K562 (cell line): Measurements from ENCODE around the gene SCTR. TPM values are rescaled to one million over a fixed set of nuclear protein-coding genes. Genes with fewer than 3 reads are reported as not detected.

ENCODE experiments used
- ATAC-seq: fragments of 200-7000 bp; cut with Tn5 transposase; 3 replicates; pipeline ENCODE4 v1.9.1; 2020; ENCODE audit warnings: moderate library complexity
- BruUV-seq: library from RNA; stranded (reverse); fragments of 400-500 nt; replicated peaks from 2 replicates; lab custom pipeline; 2021; lab: Mats Ljungman, UMichigan
- CTCF ChIA-PET: fragments of 300-600 bp; formaldehyde crosslinking; extraction: SDS; loops from one replicate; lab custom pipeline; 2021; ENCODE audit warnings: low intra/inter-chr PET ratio; lab: Yijun Ruan, JAX
- POLR2A ChIA-PET: fragments of 300-600, 350-650 bp; sonication (Branson Sonifier 250); formaldehyde crosslinking; extraction: SDS; loops from one replicate; lab custom pipeline; 2021; ENCODE audit warnings: antibody characterized with exemption, inconsistent platforms; lab: Yijun Ruan, JAX
- DNase-seq, 4 experiments: peaks; one replicate each; pipeline versions ENCODE4 v3.0.0 to v3.0.0-alpha.2; 2011 to 2018; ENCODE audit warnings: low spot score in 3 of 4, mixed read lengths in 3 of 4; ENCODE audit errors: extremely low read depth in 1 of 4
- FAIRE-seq: peaks from 2 replicates; lab custom pipeline; 2011; peaks lifted over from hg19 to GRCh38; lab: Jason Lieb, UNC
- H2AFZ ChIP-seq: 2 replicates; pipeline ENCODE4 v1.6.0; 2011; ENCODE audit warnings: low read depth, low read length, control low read depth, inconsistent platforms
- H3K27ac ChIP-seq: fragments of 200-600 bp; 3 replicates; pipeline ENCODE4 v1.8.0; 2011; ENCODE audit warnings: low read depth, mild to moderate bottlenecking, control low read depth, inconsistent platforms, low read length, moderate library complexity, mixed read lengths; ENCODE audit errors: extremely low read depth
- H3K27me3 ChIP-seq, 2 experiments: fragments of 300-600 bp in 1 of 2; 2 replicates in 1 of 2; 3 replicates in 1 of 2; pipeline versions ENCODE4 v1.6.0 to v1.8.0; 2011; ENCODE audit warnings: inconsistent platforms in 2 of 2, low read length in 2 of 2, mild to moderate bottlenecking in 1 of 2, mixed read lengths in 1 of 2, moderate library complexity in 1 of 2; ENCODE audit not compliant: control insufficient read depth in 2 of 2, insufficient read depth in 2 of 2
- H3K36me3 ChIP-seq: fragments of 300-600 bp; 3 replicates; pipeline ENCODE4 v1.8.0; 2011; ENCODE audit warnings: mild to moderate bottlenecking, low read length, inconsistent platforms; ENCODE audit not compliant: control insufficient read depth, insufficient read depth
- H3K4me1 ChIP-seq, 2 experiments: fragments of 200-600 bp in 1 of 2; replicated peaks in 1 of 2; 2 replicates in 1 of 2; 3 replicates in 1 of 2; pipeline versions ENCODE4 v1.5.1 to v1.8.0; 2011; ENCODE audit warnings: inconsistent platforms in 2 of 2, low read length in 2 of 2, mild to moderate bottlenecking in 1 of 2, mixed read lengths in 1 of 2, moderate library complexity in 1 of 2; ENCODE audit not compliant: control insufficient read depth in 2 of 2, insufficient read depth in 2 of 2
- H3K4me2 ChIP-seq: 2 replicates; pipeline ENCODE4 v1.6.1; 2011; ENCODE audit warnings: low read length, control low read depth, inconsistent platforms, mixed read lengths; ENCODE audit not compliant: insufficient read depth
- H3K4me3 ChIP-seq: fragments of 200-600 bp; sonication (generic), shearing (Covaris generic); 2 replicates; pipeline ENCODE4 v1.5.1; 2016; ENCODE audit warnings: control low read depth, inconsistent platforms
- H3K79me2 ChIP-seq: fragments of 200-600 bp; 3 replicates; pipeline ENCODE4 v1.8.0; 2011; ENCODE audit warnings: low read length, inconsistent platforms; ENCODE audit not compliant: control insufficient read depth, insufficient read depth
- H3K9ac ChIP-seq, 2 experiments: 2 replicates each; pipeline versions ENCODE4 v1.6.0 to v1.6.1; 2011; ENCODE audit warnings: low read depth in 2 of 2, low read length in 2 of 2, control low read depth in 1 of 2, inconsistent platforms in 1 of 2, mild to moderate bottlenecking in 1 of 2, mixed read lengths in 1 of 2; ENCODE audit not compliant: insufficient read depth in 1 of 2
- H3K9me1 ChIP-seq: one replicate; pipeline ENCODE4 v1.6.0; 2011; ENCODE audit warnings: inconsistent platforms, mild to moderate bottlenecking, low read length, moderate library complexity; ENCODE audit not compliant: control insufficient read depth, insufficient read depth
- H3K9me3 ChIP-seq: replicated peaks from 2 replicates; pipeline ENCODE4 v1.5.1; 2011; ENCODE audit warnings: low read depth, low read length, inconsistent platforms; ENCODE audit not compliant: control insufficient read depth, insufficient read depth
- H4K20me1 ChIP-seq: replicated peaks from 2 replicates; pipeline ENCODE4 v1.6.1; 2011; ENCODE audit warnings: low read length, inconsistent platforms, mixed read lengths; ENCODE audit not compliant: control insufficient read depth, insufficient read depth
- ARNT ChIP-seq, 2 experiments: fragments of 450-650 bp; IDR thresholded peaks; 2 replicates each; pipeline ENCODE4 v1.6.1; 2016; ENCODE audit warnings: mild to moderate bottlenecking in 1 of 2
- BDP1 ChIP-seq: IDR thresholded peaks from 3 replicates; pipeline ENCODE4 v1.6.1; 2011; ENCODE audit not compliant: insufficient read length, insufficient read depth
- EZH2 ChIP-seq: IDR thresholded peaks from 2 replicates; pipeline ENCODE4 v1.6.1; 2012; ENCODE audit warnings: low read depth, mild to moderate bottlenecking, inconsistent platforms, low read length, borderline replicate concordance
- HDAC6 ChIP-seq: IDR thresholded peaks from 2 replicates; pipeline ENCODE4 v1.6.1; 2012; ENCODE audit warnings: low read depth, mild to moderate bottlenecking, control low read depth, inconsistent platforms, low read length, moderate library complexity
- HES1 ChIP-seq: fragments of 450-650 bp; IDR thresholded peaks from 2 replicates; pipeline ENCODE4 v1.6.1; 2016; ENCODE audit warnings: low read depth, mild to moderate bottlenecking, moderate library complexity
- MEIS2 ChIP-seq: fragments of 450-650 bp; IDR thresholded peaks from 2 replicates; pipeline ENCODE4 v1.6.1; 2014; ENCODE audit warnings: mild to moderate bottlenecking; ENCODE audit not compliant: partially characterized antibody
- NEUROD1 ChIP-seq: fragments of 150-350 bp; IDR thresholded peaks from 2 replicates; pipeline ENCODE4 v1.6.1; 2014; ENCODE audit warnings: borderline replicate concordance, low read length, low read depth; ENCODE audit not compliant: partially characterized antibody
- PRDM10 ChIP-seq: fragments of 450-650 bp; IDR thresholded peaks from 2 replicates; pipeline ENCODE4 v1.6.1; 2018; ENCODE audit not compliant: partially characterized antibody
- ZBTB34 ChIP-seq: fragments of 250-450 bp; sonication (Bioruptor Pico); IDR thresholded peaks from 2 replicates; pipeline ENCODE4 v1.8.0; 2021; ENCODE audit warnings: mild to moderate bottlenecking, moderate library complexity
- ZBTB8A ChIP-seq: fragments of 450-650 bp; IDR thresholded peaks from 2 replicates; pipeline ENCODE4 v1.6.1; 2018; ENCODE audit warnings: mild to moderate bottlenecking, moderate library complexity; ENCODE audit not compliant: partially characterized antibody
- ZNF274 ChIP-seq: IDR thresholded peaks from 2 replicates; pipeline ENCODE4 v1.6.1; 2011; ENCODE audit warnings: low read depth, mild to moderate bottlenecking, low read length, moderate library complexity, borderline replicate concordance
- ZNF311 ChIP-seq: fragments of 250-450 bp; sonication (Bioruptor Pico); IDR thresholded peaks from 2 replicates; pipeline ENCODE4 v1.4.0; 2020; ENCODE audit warnings: mild to moderate bottlenecking, moderate library complexity
- ZNF316 ChIP-seq: fragments of 450-650 bp; IDR thresholded peaks from 2 replicates; pipeline ENCODE4 v1.6.1; 2016
- WGBS: fragments of 100-300 bp; shearing (Covaris generic); methylation state at CpG from one replicate; pipeline ENCODE4 v1.1.6; 2016; ENCODE audit warnings: low coverage, mixed read lengths; ENCODE audit not compliant: insufficient coverage; ENCODE audit errors: missing lambda C conversion rate; 5-methylcytosine and 5-hydroxymethylcytosine counted together
- in situ Hi-C: fragments of 300-500 bp; cut with MboI; formaldehyde crosslinking; loops from 4 replicates; pipeline ENCODE4 v1.15.0; 2018; ENCODE audit warnings: inconsistent platforms, mixed read lengths
- intact Hi-C: fragments of 100-400 bp; cut with micrococcal nuclease; formaldehyde crosslinking; loops from 2 replicates; pipeline ENCODE4 v1.14.2; 2022
- polyA plus RNA-seq, 8 experiments: library from polyadenylated mRNA; depleted of rRNA in 4 of 8; stranded (reverse) in 5 of 8; unstranded in 3 of 8; fragments of >200 nt; fragmentation: Nextera tagmentation in 2 of 8; fragmentation: Illumina TruSeq in 1 of 8; extraction: Ambion mirVana in 2 of 8; extraction: Trizol in 1 of 8; gene quantifications; 2 replicates each; pipeline versions ENCODE4 v1.2.1 to v1.2.3, GENCODE V29; 2011 to 2014; ENCODE audit warnings: inconsistent platforms in 1 of 8, missing spikeins in 1 of 8
- total RNA-seq, 7 experiments: library from RNA; depleted of rRNA in 6 of 7; stranded (reverse); fragments of >200 nt in 6 of 7; fragmentation: Illumina TruSeq in 2 of 7; extraction: Trizol in 2 of 7; gene quantifications; 2 replicates each; pipeline versions ENCODE4 v1.2.1 to v1.2.3, GENCODE V29; 2011 to 2021; ENCODE audit warnings: low replicate concordance in 1 of 7

The SCTR gene
- total and polyA plus RNA-seq, 9 of the 15 experiments (the other 6 are each of a cell fraction or from before 2014, with no cell fraction given) = not detected

DNA sequence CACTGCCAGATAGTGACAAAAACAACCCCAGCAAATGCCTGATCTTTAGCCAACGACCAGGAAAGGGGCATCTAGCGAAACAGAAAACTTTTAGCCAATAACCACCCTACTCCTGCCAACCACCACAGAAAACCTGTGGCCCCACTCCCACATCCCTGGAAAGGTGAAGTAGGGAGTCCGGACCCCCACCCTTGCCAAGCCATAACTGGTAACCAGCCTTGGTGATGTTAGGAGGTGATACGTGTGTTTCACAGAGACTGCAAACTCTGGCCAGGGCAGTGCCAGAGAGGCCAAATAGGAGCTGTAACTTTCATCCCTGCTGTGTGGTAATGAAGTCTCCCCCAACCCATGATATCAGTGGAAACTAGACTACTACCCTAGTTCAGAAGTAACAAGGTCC, 27.6 kb downstream of the SCTR start:
- H3K27ac ChIP-seq = no peak overlapping the region
- H3K9ac ChIP-seq = no peak overlapping the region
- ATAC-seq (no peak), DNase-seq (no peak), FAIRE-seq (no peak)
- in situ Hi-C loops = no loop called here
- POLR2A ChIA-PET = no interaction called here
- no peak overlapping the region for H3K4me2 ChIP-seq
- H3K9me1 ChIP-seq = no peaks in the 10 kb centered on the region
- H3K4me3 ChIP-seq = no peak overlapping the region
- no peaks in the 10 kb centered on the region for H3K36me3 ChIP-seq
- no peaks in the 10 kb centered on the region for H4K20me1 ChIP-seq
- no TSS peak for BruUV-seq
- H3K79me2 ChIP-seq = no peaks in the 10 kb centered on the region
- intact Hi-C loops = no loop called here
- H2AFZ ChIP-seq = no peak overlapping the region
- no peaks in the 10 kb centered on the region for H3K9me3 ChIP-seq
- WGBS = 0% methylated on average over 4 of the region's 4 CpGs
- peaks cover 0 to 15% of the 10 kb centered on the region in 2 experiments; a peak in 3 of 5 replicates for H3K27me3 ChIP-seq
- no peaks in the 10 kb centered on the region for H3K4me1 ChIP-seq
- CTCF ChIA-PET = no interaction called here
- TF ChIP-seq NEUROD1 (no peak), PRDM10 (no peak), HES1 (no peak), ARNT (IDR thresholded peaks at IDR 0.05) (no peak), HDAC6 (no peak), ZNF274 (no peak), BDP1 (no peak), ZBTB34 (CRISPR knock-in tag) (no peak), ZBTB8A (no peak), MEIS2 (no peak), EZH2 (no peak), ZNF316 (no peak), ZNF311 (CRISPR knock-in tag) (no peak)
